ENCODE measurements around the gene MKS1.

DNA sequence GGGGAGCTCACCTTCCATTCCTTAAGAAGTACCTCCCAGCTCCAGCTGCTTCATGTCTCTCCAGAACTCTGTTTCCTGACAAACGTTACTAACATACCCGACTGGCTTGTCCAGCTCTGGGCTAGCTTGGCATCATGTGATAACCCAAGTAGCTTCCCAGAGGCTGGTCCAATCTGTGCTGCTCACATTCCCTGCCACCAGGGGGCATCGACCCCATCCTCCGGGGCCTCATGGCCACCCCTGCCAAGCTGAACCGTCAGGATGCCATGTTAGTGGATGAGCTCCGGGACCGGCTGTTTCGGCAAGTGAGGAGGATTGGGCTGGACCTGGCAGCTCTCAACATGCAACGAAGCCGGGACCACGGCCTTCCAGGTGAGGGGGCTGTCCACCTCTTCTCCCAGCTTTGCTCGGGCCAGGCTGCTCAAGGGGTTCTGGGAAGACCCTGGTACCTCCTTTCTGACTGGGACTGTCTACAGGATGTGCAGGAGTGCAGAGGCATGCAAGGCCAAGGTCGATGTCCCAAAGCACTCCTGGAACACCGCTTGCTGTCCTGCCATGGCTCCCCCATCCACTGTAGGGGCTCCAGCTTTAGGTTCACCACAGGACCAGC, 18.9 kb downstream of the MKS1 start:
- TF ChIP-seq GATA2 (IDR thresholded peaks at IDR 0.05; ENCODE audit: low read depth, low read length) = no peak
- no peak for TF ChIP-seq GATA3 (IDR thresholded peaks at IDR 0.05; ENCODE audit: low read depth, low read length)

All from SH-SY5Y (cell line).